Mesendoderm (in vitro differentiated cells): ENCODE data around the gene SPACA4.
A peak's percentile ranks its signal among the peaks of the same experiment; 100 is the strongest.

Source experiments
- DNase-seq: peaks from one replicate; pipeline ENCODE4 v3.0.0; 2013
- H2AK5ac ChIP-seq: 2 replicates; pipeline ENCODE4 v1.6.1; 2013; ENCODE audit warnings: low read length, inconsistent platforms
- H2BK120ac ChIP-seq: 2 replicates; pipeline ENCODE4 v1.6.1; 2013; ENCODE audit warnings: low read depth, mild to moderate bottlenecking, low read length, moderate library complexity, mixed read lengths
- H2BK15ac ChIP-seq: replicated peaks from 2 replicates; pipeline ENCODE4 v1.6.1; 2013; ENCODE audit warnings: low read depth, mild to moderate bottlenecking, moderate library complexity
- H2BK5ac ChIP-seq: 2 replicates; pipeline ENCODE4 v1.6.1; 2013; ENCODE audit warnings: low read length, inconsistent platforms
- H3K18ac ChIP-seq: 2 replicates; pipeline ENCODE4 v1.6.1; 2013; ENCODE audit warnings: mild to moderate bottlenecking, low read length, mixed read lengths
- H3K23ac ChIP-seq: one replicate; pipeline ENCODE4 v1.6.1; 2013; ENCODE audit warnings: low read length
- H3K27ac ChIP-seq: 2 replicates; pipeline ENCODE4 v1.5.1; 2013; ENCODE audit warnings: low read depth, mild to moderate bottlenecking, inconsistent platforms, low read length, moderate library complexity
- H3K27me3 ChIP-seq: 2 replicates; pipeline ENCODE4 v1.6.1; 2013; ENCODE audit warnings: low read length, control low read depth, mild to moderate bottlenecking, inconsistent platforms; ENCODE audit not compliant: insufficient read depth, poor library complexity
- H3K36me3 ChIP-seq: 2 replicates; pipeline ENCODE4 v1.6.1; 2013; ENCODE audit warnings: low read length, inconsistent platforms; ENCODE audit not compliant: control insufficient read depth, insufficient read depth
- H3K4ac ChIP-seq: one replicate; pipeline ENCODE4 v1.6.1; 2013; ENCODE audit warnings: low read depth, mild to moderate bottlenecking, low read length, moderate library complexity
- H3K4me1 ChIP-seq: 2 replicates; pipeline ENCODE4 v1.6.1; 2013; ENCODE audit warnings: low read depth, low read length, inconsistent platforms; ENCODE audit not compliant: control insufficient read depth
- H3K4me2 ChIP-seq: 2 replicates; pipeline ENCODE4 v1.6.1; 2013; ENCODE audit warnings: low read length
- H3K4me3 ChIP-seq: 2 replicates; pipeline ENCODE4 v1.5.1; 2013; ENCODE audit warnings: mild to moderate bottlenecking, low read length
- H3K56ac ChIP-seq: one replicate; pipeline ENCODE4 v1.6.1; 2013; ENCODE audit warnings: low read length
- H3K79me1 ChIP-seq: 2 replicates; pipeline ENCODE4 v1.6.1; 2013; ENCODE audit warnings: low read length, inconsistent platforms
- H3K79me2 ChIP-seq: 2 replicates; pipeline ENCODE4 v1.6.1; 2013; ENCODE audit warnings: mild to moderate bottlenecking, low read length; ENCODE audit not compliant: control insufficient read depth, insufficient read depth
- H3K9ac ChIP-seq: 2 replicates; pipeline ENCODE4 v1.6.1; 2013; ENCODE audit warnings: low read length, inconsistent platforms
- H4K5ac ChIP-seq: one replicate; pipeline ENCODE4 v1.6.1; 2013; ENCODE audit warnings: low read length
- H4K8ac ChIP-seq: one replicate; pipeline ENCODE4 v1.6.1; 2013; ENCODE audit warnings: low read depth, mild to moderate bottlenecking, control low read depth, low read length, moderate library complexity
- WGBS: extraction: QIAGEN DNeasy Blood & Tissue Kit; methylation state at CpG from one replicate; pipeline ENCODE4 v1.1.7; 2013; ENCODE audit warnings: low lambda C conversion rate, missing lambda C conversion rate; ENCODE audit not compliant: insufficient coverage; ENCODE audit errors: extremely low coverage; 5-methylcytosine and 5-hydroxymethylcytosine counted together

SPACA4 gene

GRCh38 chr19:48637449-48637947, 31.0 kb downstream of the SPACA4 start:
- WGBS = no CpG with 5 or more reads among the region's 38 CpGs
- no peak overlapping the region for H3K4ac ChIP-seq
- no peak overlapping the region for H4K8ac ChIP-seq
- H3K56ac ChIP-seq = peak overlapping the region; percentile 66
- no peak overlapping the region for H2BK5ac ChIP-seq
- no peaks in the 10 kb centered on the region for H3K79me2 ChIP-seq
- peak overlapping the region; percentile 59 for H3K4me2 ChIP-seq
- no peak overlapping the region for H2AK5ac ChIP-seq
- H3K18ac ChIP-seq = no peak overlapping the region
- H3K23ac ChIP-seq = no peak overlapping the region
- no peak overlapping the region for H2BK15ac ChIP-seq
- no peak overlapping the region for H4K5ac ChIP-seq
- peaks cover 10% of the 10 kb centered on the region for H3K4me1 ChIP-seq
- H2BK120ac ChIP-seq = no peak overlapping the region
- H3K27me3 ChIP-seq = peaks cover 9% of the 10 kb centered on the region
- no peak overlapping the region for H3K4me3 ChIP-seq
- no peaks in the 10 kb centered on the region for H3K36me3 ChIP-seq
- peak; percentile 98 for DNase-seq
- H3K79me1 ChIP-seq = no peaks in the 10 kb centered on the region
- H3K9ac ChIP-seq = peak overlapping the region; percentile 31
- no peak overlapping the region for H3K27ac ChIP-seq

GRCh38 chr19:48637948-48638830, 31.6 kb downstream of the SPACA4 start:
- peak overlapping the region; percentile 59 for H3K4me2 ChIP-seq
- no CpG with 5 or more reads among the region's 29 CpGs for WGBS
- H2BK120ac ChIP-seq = no peak overlapping the region
- peak; percentile 96 for DNase-seq
- no peak overlapping the region for H4K8ac ChIP-seq
- peak overlapping the region; percentile 66 for H3K56ac ChIP-seq
- H3K18ac ChIP-seq = no peak overlapping the region
- no peak overlapping the region for H3K4me3 ChIP-seq
- H3K36me3 ChIP-seq = no peaks in the 10 kb centered on the region
- peaks cover 9% of the 10 kb centered on the region for H3K27me3 ChIP-seq
- peak overlapping the region; percentile 93 for H2AK5ac ChIP-seq
- H3K9ac ChIP-seq = peak overlapping the region; percentile 34
- peak overlapping the region; percentile 71 for H4K5ac ChIP-seq
- H3K79me1 ChIP-seq = no peaks in the 10 kb centered on the region
- no peak overlapping the region for H2BK15ac ChIP-seq
- peaks cover 10% of the 10 kb centered on the region for H3K4me1 ChIP-seq
- no peak overlapping the region for H3K4ac ChIP-seq
- peak overlapping the region; percentile 76 for H2BK5ac ChIP-seq
- H3K79me2 ChIP-seq = no peaks in the 10 kb centered on the region
- H3K27ac ChIP-seq = no peak overlapping the region
- H3K23ac ChIP-seq = no peak overlapping the region

GRCh38 chr19:48638831-48639381, 32.4 kb downstream of the SPACA4 start:
- Histone ChIP-seq H3K4me1 (peaks cover 10% of the 10 kb centered on the region), H3K9ac (no peak overlapping the region), H3K27ac (no peak overlapping the region), H4K8ac (no peak overlapping the region), H3K27me3 (peaks cover 9% of the 10 kb centered on the region), H3K4me2 (no peak overlapping the region), H3K4ac (no peak overlapping the region), H3K23ac (no peak overlapping the region), H3K79me2 (no peaks in the 10 kb centered on the region), H3K4me3 (no peak overlapping the region), H2BK15ac (no peak overlapping the region), H3K79me1 (no peaks in the 10 kb centered on the region), H3K18ac (no peak overlapping the region), H4K5ac (peak overlapping the region; percentile 71), H2BK5ac (no peak overlapping the region), H2AK5ac (peak overlapping the region; percentile 93), H2BK120ac (no peak overlapping the region), H3K36me3 (no peaks in the 10 kb centered on the region), H3K56ac (peak overlapping the region; percentile 64)
- WGBS = no CpG with 5 or more reads among the region's 16 CpGs
- DNase-seq = no peak

DNA sequence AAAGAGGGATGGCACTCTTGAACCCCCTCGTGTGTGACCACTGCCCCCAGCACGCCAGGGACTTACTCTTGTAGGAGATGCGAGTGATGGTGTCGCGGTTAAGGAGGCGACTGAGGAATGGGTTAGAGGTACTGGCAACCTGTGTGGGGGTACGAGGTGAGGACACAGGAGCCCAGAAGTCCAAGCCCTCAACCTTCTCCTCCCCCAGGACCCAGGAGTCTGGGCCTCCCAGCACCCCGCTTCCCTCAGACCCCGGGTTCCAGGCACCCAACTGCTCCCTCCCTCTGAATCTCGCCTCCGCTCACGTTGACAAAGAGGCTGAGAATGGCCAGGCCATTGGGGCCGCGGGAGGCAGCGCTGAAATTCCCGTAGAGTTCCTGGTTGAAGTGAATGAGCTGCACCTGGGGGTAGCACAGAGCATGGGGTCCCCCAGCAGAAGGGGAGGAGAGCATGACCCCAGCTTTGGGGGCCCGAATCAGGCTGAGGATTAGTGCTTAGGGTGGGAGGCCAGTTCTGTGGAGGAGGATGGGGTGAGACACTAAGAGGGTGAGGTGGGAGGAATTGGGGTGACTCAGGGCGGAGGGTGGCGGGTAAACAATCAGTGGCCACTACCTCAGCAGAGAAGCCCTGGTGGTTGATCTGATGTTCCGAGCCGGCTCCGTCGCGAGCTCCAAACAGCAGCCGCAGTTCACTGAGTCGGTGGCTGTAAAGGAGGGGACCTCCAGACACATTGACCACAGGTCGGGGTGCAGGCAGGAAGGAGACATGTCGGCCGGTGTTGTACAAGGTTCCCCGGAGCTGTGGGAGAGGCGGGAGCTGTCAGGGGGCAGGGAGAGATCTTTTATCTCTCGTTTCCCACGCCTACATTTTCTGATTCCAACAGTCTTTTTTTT, 33.2 kb downstream of the SPACA4 start:
- Histone ChIP-seq H3K23ac (no peak overlapping the region), H3K27me3 (peaks cover 9% of the 10 kb centered on the region)

DNA sequence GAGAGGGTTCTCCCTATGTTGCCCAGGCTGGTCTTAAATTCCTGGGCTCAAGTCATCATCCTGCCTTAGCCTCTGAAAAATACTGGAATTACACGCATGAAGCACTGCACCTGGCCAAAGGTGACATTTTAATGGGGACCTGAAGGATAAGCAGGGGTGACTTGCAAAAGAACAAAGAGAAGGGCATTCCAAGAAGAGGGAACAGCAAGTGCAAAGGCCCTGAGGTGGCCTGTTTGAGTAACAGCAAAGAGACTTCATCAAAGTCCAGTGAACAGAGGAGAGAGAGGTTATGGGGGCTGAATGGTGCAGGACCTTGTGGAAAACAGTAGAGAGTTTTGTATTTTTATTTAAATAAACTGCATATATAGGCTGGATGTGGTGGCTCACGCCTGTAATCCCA, 35.3 kb downstream of the SPACA4 start:
- no peak overlapping the region for H4K5ac ChIP-seq
- no peak overlapping the region for H4K8ac ChIP-seq
- H3K27ac ChIP-seq = no peak overlapping the region
- H3K18ac ChIP-seq = no peak overlapping the region
- H3K23ac ChIP-seq = no peak overlapping the region
- H3K27me3 ChIP-seq = no peaks in the 10 kb centered on the region
- no peak overlapping the region for H2BK5ac ChIP-seq
- H2BK15ac ChIP-seq = no peak overlapping the region
- H3K36me3 ChIP-seq = no peaks in the 10 kb centered on the region
- H3K4me3 ChIP-seq = no peak overlapping the region
- H3K4ac ChIP-seq = no peak overlapping the region
- no peaks in the 10 kb centered on the region for H3K79me1 ChIP-seq
- H2AK5ac ChIP-seq = no peak overlapping the region
- H3K56ac ChIP-seq = no peak overlapping the region
- peaks cover 4% of the 10 kb centered on the region for H3K4me1 ChIP-seq
- no peak overlapping the region for H3K9ac ChIP-seq
- H3K4me2 ChIP-seq = no peak overlapping the region
- H3K79me2 ChIP-seq = no peaks in the 10 kb centered on the region
- no peak overlapping the region for H2BK120ac ChIP-seq
- DNase-seq = no peak
- WGBS = no CpG with 5 or more reads among the region's 2 CpGs

More for the DNA sequence above, 33.2 kb downstream of the SPACA4 start:
- H3K36me3 ChIP-seq = no peaks in the 10 kb centered on the region
- no peak overlapping the region for H2BK120ac ChIP-seq
- H3K4ac ChIP-seq = no peak overlapping the region
- H3K79me1 ChIP-seq = no peaks in the 10 kb centered on the region
- no peak overlapping the region for H2BK5ac ChIP-seq
- peaks cover 7% of the 10 kb centered on the region for H3K4me1 ChIP-seq
- no peak overlapping the region for H3K56ac ChIP-seq
- H3K27ac ChIP-seq = no peak overlapping the region
- no peak overlapping the region for H3K18ac ChIP-seq
- DNase-seq = no peak
- H2BK15ac ChIP-seq = no peak overlapping the region
- no CpG with 5 or more reads among the region's 33 CpGs for WGBS
- H3K9ac ChIP-seq = no peak overlapping the region
- H4K8ac ChIP-seq = no peak overlapping the region
- H3K4me3 ChIP-seq = no peak overlapping the region
- H4K5ac ChIP-seq = no peak overlapping the region
- H3K4me2 ChIP-seq = no peak overlapping the region
- no peak overlapping the region for H2AK5ac ChIP-seq
- no peaks in the 10 kb centered on the region for H3K79me2 ChIP-seq
